Measurements from ENCODE around the gene SLC24A4. TPM values are rescaled to one million over a fixed set of nuclear protein-coding genes. Genes with fewer than 3 reads are reported as not detected.

SLC24A4 gene
- total and polyA plus RNA-seq, 2 of the 4 experiments (the other 2 are of a cell fraction): not detected

GRCh38 chr14:92447416-92448197 lies 124.6 kb downstream of the SLC24A4 start:
- no peak overlapping the region for H2BK20ac ChIP-seq (ENCODE audit: low read depth, low read length)
- no peak overlapping the region for H4K91ac ChIP-seq (ENCODE audit: insufficient read depth, low read depth, low read length)
- H3K23ac ChIP-seq (ENCODE audit: low read depth, low read length): no peak overlapping the region; the same call in 1 of the 2 replicates
- H3K18ac ChIP-seq (ENCODE audit: low read depth, low read length): no peak overlapping the region
- no peaks in the 10 kb centered on the region; the same call in 1 of the 2 replicates for H3K9me3 ChIP-seq (ENCODE audit: control insufficient read depth, insufficient read depth, low read length)
- H3K4me1 ChIP-seq (ENCODE audit: control insufficient read depth, insufficient read depth, low read length): no peaks in the 10 kb centered on the region
- TF ChIP-seq NFE2L2 (IDR thresholded peaks at IDR 0.05; ENCODE audit: low read depth, low read length) (no peak), MAZ (IDR thresholded peaks at IDR 0.05; ENCODE audit: borderline replicate concordance, low read depth, low read length) (no peak), MAFK (IDR thresholded peaks at IDR 0.05; ENCODE audit: low read depth, low read length) (no peak), ELK1 (IDR thresholded peaks at IDR 0.05; ENCODE audit: borderline replicate concordance, low read depth, low read length) (no peak), SMC3 (IDR thresholded peaks at IDR 0.05; ENCODE audit: low read depth, low read length) (no peak), RFX5 (IDR thresholded peaks at IDR 0.05; ENCODE audit: low read depth, low read length) (no peak), CEBPB (IDR thresholded peaks at IDR 0.05; ENCODE audit: low read depth, low read length) (no peak), CHD1 (IDR thresholded peaks at IDR 0.05; ENCODE audit: low read depth, low read length) (no peak), FOS (IDR thresholded peaks at IDR 0.05; ENCODE audit: low read depth, low read length) (no peak)
- H2AK5ac ChIP-seq (ENCODE audit: low read depth, low read length): no peak overlapping the region
- ATAC-seq (ENCODE audit: low read depth) (no peak), DNase-seq (no peak)
- H3K27ac ChIP-seq (ENCODE audit: insufficient read depth, low read length): no peak overlapping the region
- H2AK9ac ChIP-seq (replicated peaks; ENCODE audit: low read depth, low read length, poor library complexity): no peak overlapping the region
- dilution Hi-C loops (cut with HindIII; ENCODE audit: low sequenced_read_pairs, unreplicated experiment): no loop called here
- H3K4me3 ChIP-seq (ENCODE audit: insufficient read depth, low read depth, low read length): no peak overlapping the region
- H3K27me3 ChIP-seq (ENCODE audit: control insufficient read depth, insufficient read depth, low read length): peaks cover 2% of the 10 kb centered on the region; the same call in 1 of the 2 replicates
- intact Hi-C loops (cut with micrococcal nuclease): no loop called here
- H3K14ac ChIP-seq (replicated peaks; ENCODE audit: low read depth, low read length): no peak overlapping the region
- H3K56ac ChIP-seq (ENCODE audit: extremely low read depth, insufficient read depth, low read length): no peak overlapping the region
- H2BK5ac ChIP-seq (ENCODE audit: low read depth, low read length, poor library complexity, severe bottlenecking): no peak overlapping the region
- H3K9me1 ChIP-seq (ENCODE audit: insufficient read depth, low read length): no peaks in the 10 kb centered on the region
- BruUV-seq (replicated peaks): no TSS peak
- no peak overlapping the region for H3K4ac ChIP-seq (ENCODE audit: low read depth, low read length)
- H2BK15ac ChIP-seq (ENCODE audit: low read depth, low read length): no peak overlapping the region
- H2BK120ac ChIP-seq (ENCODE audit: low read depth, low read length): no peak overlapping the region
- no peaks in the 10 kb centered on the region for H3K79me1 ChIP-seq (ENCODE audit: low read depth in 1 of 2, low read length in 2 of 2)
- no peak overlapping the region for H4K8ac ChIP-seq (ENCODE audit: low read depth in 2 of 2, low read length in 2 of 2)
- in situ Hi-C loops (cut with MboI; ENCODE audit: low sequenced_read_pairs): no loop called here
- H4K5ac ChIP-seq (ENCODE audit: low read depth, low read length): no peak overlapping the region
- WGBS, 2 experiments (ENCODE audit: extremely low coverage in 2 of 2, insufficient read length in 1 of 2): 89% methylated on average over 1 of the region's 10 CpGs; no CpG with 5 or more reads in 1 of the 2 experiments
- CTCF ChIA-PET: no interaction called here
- H4K20me1 ChIP-seq (ENCODE audit: insufficient read depth, low read length): no peaks in the 10 kb centered on the region
- no peak overlapping the region for H2AFZ ChIP-seq (replicated peaks; ENCODE audit: low read length, poor library complexity)
- H3K36me3 ChIP-seq (ENCODE audit: control insufficient read depth, insufficient read depth, low read length): no peaks in the 10 kb centered on the region
- no peak overlapping the region for H3K9ac ChIP-seq (ENCODE audit: low read depth, low read length)
- no peak overlapping the region for H3K4me2 ChIP-seq (ENCODE audit: low read depth, low read length)
- POLR2A ChIA-PET (ENCODE audit: unreplicated experiment): no interaction called here

All from IMR-90 (cell line).